HEK293 (cell line): ENCODE measurements around the gene DPH6.

Source experiments
- CTCF ChIA-PET: fragments of 350-600 bp; formaldehyde crosslinking; extraction: SDS; loops from one replicate; lab custom pipeline; 2021; ENCODE audit warnings: antibody characterized with exemption; lab: Yijun Ruan, JAX
- POLR2A ChIA-PET: fragments of 300-600 bp; formaldehyde crosslinking; extraction: SDS; loops from one replicate; lab custom pipeline; 2020; ENCODE audit warnings: antibody characterized with exemption, inconsistent platforms; lab: Yijun Ruan, JAX
- H3K27ac ChIP-seq: fragments of 200-500 bp; sonication (Bioruptor generic); 2 replicates; pipeline ENCODE4 v1.5.1; 2014; ENCODE audit warnings: low read depth, low read length, control low read depth, inconsistent platforms; ENCODE audit errors: extremely low read depth
- H3K36me3 ChIP-seq, 2 experiments: fragments of 200-500 bp in 1 of 2; sonication (Bioruptor generic) in 1 of 2; 1 replicate in 1 of 2; 2 replicates in 1 of 2; pipeline ENCODE4 v1.5.1; 2014 to 2017; ENCODE audit warnings: inconsistent platforms in 2 of 2, low read length in 2 of 2; ENCODE audit not compliant: control insufficient read depth in 2 of 2, insufficient read depth in 1 of 2
- H3K4me1 ChIP-seq: fragments of 200-500 bp; sonication (Bioruptor generic); 2 replicates; pipeline ENCODE4 v1.5.1; 2014; ENCODE audit warnings: mild to moderate bottlenecking, low read length, inconsistent platforms; ENCODE audit not compliant: control insufficient read depth, insufficient read depth
- H3K4me3 ChIP-seq: 2 replicates; pipeline ENCODE4 v1.5.1; 2011; ENCODE audit warnings: low read depth, mild to moderate bottlenecking, control low read depth, low read length, moderate library complexity
- H3K9me3 ChIP-seq: fragments of 200-500 bp; sonication (Bioruptor generic); 2 replicates; pipeline ENCODE4 v1.5.1; 2014; ENCODE audit warnings: low read depth, low read length, inconsistent platforms; ENCODE audit not compliant: control insufficient read depth, insufficient read depth
- BCL11A ChIP-seq: fragments of 450-650 bp; formaldehyde crosslinking; IDR thresholded peaks from 2 replicates; pipeline ENCODE4 v1.5.1; 2016; ENCODE audit warnings: low read depth, missing biosample characterization, missing genetic modification characterization
- HOXA7 ChIP-seq: sonication (generic); formaldehyde crosslinking; IDR thresholded peaks from 2 replicates; pipeline ENCODE4 v1.8.1; 2022; ENCODE audit warnings: missing genetic modification reagents, borderline replicate concordance
- HOXD13 ChIP-seq: sonication (generic); formaldehyde crosslinking; IDR thresholded peaks from 2 replicates; pipeline ENCODE4 v1.8.0; 2022; ENCODE audit warnings: missing genetic modification reagents, borderline replicate concordance
- PRDM10 ChIP-seq: fragments of 450-650 bp; formaldehyde crosslinking; IDR thresholded peaks from 2 replicates; pipeline ENCODE4 v1.5.1; 2016; ENCODE audit warnings: missing biosample characterization, missing genetic modification characterization
- SP3 ChIP-seq: fragments of 450-650 bp; formaldehyde crosslinking; IDR thresholded peaks from 2 replicates; pipeline ENCODE4 v1.5.1; 2016; ENCODE audit warnings: missing biosample characterization, missing genetic modification characterization
- TCF7L2 ChIP-seq: IDR thresholded peaks from 2 replicates; pipeline ENCODE4 v1.6.1; 2011; ENCODE audit warnings: low read depth, mild to moderate bottlenecking, inconsistent platforms, low read length, moderate library complexity, borderline replicate concordance
- TRIM28 ChIP-seq: IDR thresholded peaks from 2 replicates; pipeline ENCODE4 v1.6.1; 2011; ENCODE audit warnings: low read length, control low read depth, borderline replicate concordance
- ZBTB48 ChIP-seq: fragments of 450-650 bp; formaldehyde crosslinking; IDR thresholded peaks from 2 replicates; pipeline ENCODE4 v1.5.1; 2016; ENCODE audit warnings: missing biosample characterization, missing genetic modification characterization
- ZBTB7A ChIP-seq: fragments of 450-650 bp; formaldehyde crosslinking; IDR thresholded peaks from 2 replicates; pipeline ENCODE4 v1.5.1; 2016; ENCODE audit warnings: low read depth, missing biosample characterization, missing genetic modification characterization
- ZNF114 ChIP-seq: fragments of 450-650 bp; formaldehyde crosslinking; IDR thresholded peaks from 2 replicates; pipeline ENCODE4 v1.5.0; 2017; ENCODE audit warnings: missing biosample characterization, missing genetic modification characterization
- ZNF132 ChIP-seq: fragments of 450-650 bp; formaldehyde crosslinking; IDR thresholded peaks from 2 replicates; pipeline ENCODE4 v1.5.1; 2017; ENCODE audit warnings: missing biosample characterization, missing genetic modification characterization, borderline replicate concordance
- ZNF16 ChIP-seq: fragments of 450-650 bp; formaldehyde crosslinking; IDR thresholded peaks from 2 replicates; pipeline ENCODE4 v1.5.1; 2016; ENCODE audit warnings: low read depth, missing biosample characterization, missing genetic modification characterization
- ZNF19 ChIP-seq: fragments of 450-650 bp; formaldehyde crosslinking; IDR thresholded peaks from 2 replicates; pipeline ENCODE4; 2016; ENCODE audit warnings: missing biosample characterization, missing genetic modification characterization, low read depth
- ZNF221 ChIP-seq: fragments of 450-650 bp; formaldehyde crosslinking; IDR thresholded peaks from 2 replicates; pipeline ENCODE4 v1.5.1; 2017; ENCODE audit warnings: missing biosample characterization, missing genetic modification characterization, borderline replicate concordance
- ZNF23 ChIP-seq: fragments of 450-650 bp; formaldehyde crosslinking; IDR thresholded peaks from 2 replicates; pipeline ENCODE4 v1.5.1; 2016; ENCODE audit warnings: missing biosample characterization, missing genetic modification characterization, borderline replicate concordance
- ZNF24 ChIP-seq: fragments of 450-650 bp; formaldehyde crosslinking; IDR thresholded peaks from 2 replicates; pipeline ENCODE4 v1.5.1; 2016; ENCODE audit warnings: missing biosample characterization, missing genetic modification characterization
- ZNF335 ChIP-seq: fragments of 450-650 bp; formaldehyde crosslinking; conservative IDR thresholded peaks from 2 replicates; pipeline ENCODE4 v1.5.1; 2016; ENCODE audit warnings: missing biosample characterization, missing genetic modification characterization
- ZNF366 ChIP-seq: fragments of 450-650 bp; formaldehyde crosslinking; conservative IDR thresholded peaks from 2 replicates; pipeline ENCODE4 v1.5.1; 2016; ENCODE audit warnings: missing biosample characterization, missing genetic modification characterization
- ZNF404 ChIP-seq: fragments of 450-650 bp; formaldehyde crosslinking; IDR thresholded peaks from 2 replicates; pipeline ENCODE4 v1.5.1; 2017; ENCODE audit warnings: missing biosample characterization, missing genetic modification characterization
- ZNF473 ChIP-seq: fragments of 450-650 bp; formaldehyde crosslinking; IDR thresholded peaks from 2 replicates; pipeline ENCODE4 v1.5.1; 2017; ENCODE audit warnings: missing biosample characterization, missing genetic modification characterization
- ZNF549 ChIP-seq: fragments of 450-650 bp; IDR thresholded peaks from 2 replicates; pipeline ENCODE4 v1.5.1; 2018; ENCODE audit warnings: missing biosample characterization, missing genetic modification characterization, mild to moderate bottlenecking, inconsistent platforms, moderate library complexity
- ZNF585B ChIP-seq: fragments of 450-650 bp; formaldehyde crosslinking; IDR thresholded peaks from 2 replicates; pipeline ENCODE4 v1.5.1; 2016; ENCODE audit warnings: missing biosample characterization, missing genetic modification characterization
- ZNF600 ChIP-seq: fragments of 450-650 bp; formaldehyde crosslinking; IDR thresholded peaks from 2 replicates; pipeline ENCODE4 v1.5.1; 2016; ENCODE audit warnings: missing biosample characterization, missing genetic modification characterization
- ZNF623 ChIP-seq: fragments of 450-650 bp; formaldehyde crosslinking; IDR thresholded peaks from 2 replicates; pipeline ENCODE4 v1.5.1; 2016; ENCODE audit warnings: missing biosample characterization, missing genetic modification characterization
- ZNF701 ChIP-seq: fragments of 450-650 bp; formaldehyde crosslinking; IDR thresholded peaks from 2 replicates; pipeline ENCODE4 v1.5.1; 2016; ENCODE audit warnings: missing biosample characterization, missing genetic modification characterization
- ZNF76 ChIP-seq: fragments of 450-650 bp; formaldehyde crosslinking; IDR thresholded peaks from 2 replicates; pipeline ENCODE4; 2016; ENCODE audit warnings: low read depth, missing biosample characterization, missing genetic modification characterization, borderline replicate concordance
- ZNF776 ChIP-seq: fragments of 450-650 bp; formaldehyde crosslinking; IDR thresholded peaks from 2 replicates; pipeline ENCODE4 v1.5.0; 2017; ENCODE audit warnings: missing biosample characterization, missing genetic modification characterization, borderline replicate concordance
- ZSCAN16 ChIP-seq: fragments of 450-650 bp; formaldehyde crosslinking; IDR thresholded peaks from 2 replicates; pipeline ENCODE4 v1.5.1; 2016; ENCODE audit warnings: missing biosample characterization, missing genetic modification characterization
- ZSCAN23 ChIP-seq: fragments of 450-650 bp; formaldehyde crosslinking; IDR thresholded peaks from 2 replicates; pipeline ENCODE4 v1.5.1; 2016; ENCODE audit warnings: missing biosample characterization, missing genetic modification characterization
- ZXDB ChIP-seq: fragments of 450-650 bp; formaldehyde crosslinking; IDR thresholded peaks from 2 replicates; pipeline ENCODE4 v1.5.1; 2016; ENCODE audit warnings: missing biosample characterization, missing genetic modification characterization
- TF ChIP-seq, protein P1 (sequence below): fragments of 450-650 bp; formaldehyde crosslinking; IDR thresholded peaks from 2 replicates; pipeline ENCODE4 v1.5.1; 2016; ENCODE audit warnings: missing biosample characterization, missing genetic modification characterization

DPH6 gene

DNA sequence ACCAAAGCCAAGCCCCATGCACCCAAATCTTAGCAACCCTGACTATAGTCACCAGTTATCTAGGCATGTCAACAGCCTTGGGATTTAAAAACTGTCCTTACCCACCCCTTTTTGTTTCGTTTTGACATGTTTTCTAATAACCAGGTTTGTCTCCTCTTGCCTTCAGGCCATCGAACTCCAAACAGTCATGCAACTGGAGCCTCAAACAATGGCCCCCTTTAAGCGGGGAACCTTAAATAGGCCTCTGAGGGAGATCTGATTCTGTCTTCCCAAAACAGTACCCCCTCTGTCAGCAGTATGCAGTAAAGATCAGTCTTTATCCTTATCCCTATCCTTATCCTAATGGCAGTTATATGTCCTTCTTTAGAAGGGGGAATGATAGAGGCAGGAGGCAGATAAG, 105.7 kb downstream of the DPH6 start:
- POLR2A ChIA-PET: no interaction called here

GRCh38 chr15:35439291-35439690, 106.7 kb downstream of the DPH6 start:
- TF ChIP-seq ZNF76 (tag by site-specific recombination): no peak
- TF ChIP-seq ZNF335 (tag by site-specific recombination): no peak
- TF ChIP-seq ZNF776 (tag by site-specific recombination): no peak
- TF ChIP-seq ZNF23 (tag by site-specific recombination): no peak
- TF ChIP-seq ZNF549 (tag by site-specific recombination): no peak
- TF ChIP-seq, protein P1, sequence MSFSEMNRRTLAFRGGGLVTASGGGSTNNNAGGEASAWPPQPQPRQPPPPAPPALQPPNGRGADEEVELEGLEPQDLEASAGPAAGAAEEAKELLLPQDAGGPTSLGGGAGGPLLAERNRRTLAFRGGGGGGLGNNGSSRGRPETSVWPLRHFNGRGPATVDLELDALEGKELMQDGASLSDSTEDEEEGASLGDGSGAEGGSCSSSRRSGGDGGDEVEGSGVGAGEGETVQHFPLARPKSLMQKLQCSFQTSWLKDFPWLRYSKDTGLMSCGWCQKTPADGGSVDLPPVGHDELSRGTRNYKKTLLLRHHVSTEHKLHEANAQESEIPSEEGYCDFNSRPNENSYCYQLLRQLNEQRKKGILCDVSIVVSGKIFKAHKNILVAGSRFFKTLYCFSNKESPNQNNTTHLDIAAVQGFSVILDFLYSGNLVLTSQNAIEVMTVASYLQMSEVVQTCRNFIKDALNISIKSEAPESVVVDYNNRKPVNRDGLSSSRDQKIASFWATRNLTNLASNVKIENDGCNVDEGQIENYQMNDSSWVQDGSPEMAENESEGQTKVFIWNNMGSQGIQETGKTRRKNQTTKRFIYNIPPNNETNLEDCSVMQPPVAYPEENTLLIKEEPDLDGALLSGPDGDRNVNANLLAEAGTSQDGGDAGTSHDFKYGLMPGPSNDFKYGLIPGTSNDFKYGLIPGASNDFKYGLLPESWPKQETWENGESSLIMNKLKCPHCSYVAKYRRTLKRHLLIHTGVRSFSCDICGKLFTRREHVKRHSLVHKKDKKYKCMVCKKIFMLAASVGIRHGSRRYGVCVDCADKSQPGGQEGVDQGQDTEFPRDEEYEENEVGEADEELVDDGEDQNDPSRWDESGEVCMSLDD (tag by site-specific recombination): no peak
- no peak for TF ChIP-seq ZNF221
- TF ChIP-seq ZNF24: no peak
- TF ChIP-seq ZNF114: no peak
- no peak for TF ChIP-seq HOXA7 (CRISPR knock-in tag)
- TF ChIP-seq BCL11A: no peak
- no peak for TF ChIP-seq ZNF585B
- TF ChIP-seq ZNF404 (tag by site-specific recombination): no peak
- H3K4me1 ChIP-seq: no peaks in the 10 kb centered on the region
- H3K27ac ChIP-seq: no peak overlapping the region
- ChIA-PET POLR2A (no interaction called here), CTCF (no interaction called here)
- H3K36me3 ChIP-seq: no peaks in the 10 kb centered on the region
- H3K4me3 ChIP-seq: no peak overlapping the region
- H3K9me3 ChIP-seq: no peaks in the 10 kb centered on the region

More for the DNA sequence above, 105.7 kb downstream of the DPH6 start:
- Histone ChIP-seq H3K27ac (no peak overlapping the region), H3K36me3 (no peaks in the 10 kb centered on the region), H3K9me3 (no peaks in the 10 kb centered on the region), H3K4me1 (no peaks in the 10 kb centered on the region), H3K4me3 (no peak overlapping the region)
- TF ChIP-seq HOXD13 (CRISPR knock-in tag): no peak
- no peak for TF ChIP-seq ZNF132 (tag by site-specific recombination)
- TF ChIP-seq SP3 (tag by site-specific recombination): no peak
- no peak for TF ChIP-seq ZBTB7A
- TF ChIP-seq ZNF366 (tag by site-specific recombination): no peak
- no peak for TF ChIP-seq ZNF701 (tag by site-specific recombination)
- TF ChIP-seq ZSCAN16 (tag by site-specific recombination): no peak
- TF ChIP-seq ZSCAN23 (tag by site-specific recombination): no peak
- TF ChIP-seq ZNF19 (tag by site-specific recombination): no peak
- no peak for TF ChIP-seq ZNF473 (tag by site-specific recombination)
- no peak for TF ChIP-seq TCF7L2
- TF ChIP-seq ZNF623 (tag by site-specific recombination): no peak
- TF ChIP-seq PRDM10 (tag by site-specific recombination): no peak
- no peak for TF ChIP-seq TRIM28
- TF ChIP-seq ZBTB48 (tag by site-specific recombination): no peak
- no peak for TF ChIP-seq ZNF600 (tag by site-specific recombination)
- no peak for TF ChIP-seq ZNF16 (tag by site-specific recombination)
- no peak for TF ChIP-seq ZXDB (tag by site-specific recombination)
- CTCF ChIA-PET: no interaction called here
